HG03159 (cell line): ENCODE results near the gene EML5.
"Not testable (repeated sequence)": the region's sequence is repeated elsewhere in the genome, so short reads cannot be mapped to it uniquely, and the experiment has no call there.

Source experiments
- ATAC-seq: cut with Tn5 transposase; IDR thresholded peaks from one replicate; pipeline ENCODE4 v1.9.1; 2021; ENCODE audit warnings: mild to moderate bottlenecking, moderate library complexity; ENCODE audit not compliant: unreplicated experiment

The EML5 gene

DNA sequence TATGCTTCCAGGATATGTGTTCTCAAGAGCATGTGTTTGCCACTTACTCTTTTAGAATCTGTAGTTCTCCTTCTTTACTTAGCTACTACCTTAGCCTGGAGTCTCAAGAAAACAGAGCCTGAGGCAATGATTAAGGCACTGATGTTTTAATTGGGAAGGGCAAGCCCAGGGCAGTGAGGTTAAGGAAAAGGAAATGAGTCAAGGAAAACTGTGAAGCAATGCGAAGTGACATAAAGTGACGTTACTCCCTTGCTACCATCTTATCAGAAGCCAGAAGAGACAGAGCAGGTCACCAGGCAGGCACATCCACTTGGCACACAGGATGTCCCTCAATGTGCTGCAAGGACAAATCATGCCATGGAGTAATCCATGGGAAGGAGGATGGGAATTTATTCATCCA is 11.3 kb upstream of the EML5 start:
- ATAC-seq, result no peak

DNA sequence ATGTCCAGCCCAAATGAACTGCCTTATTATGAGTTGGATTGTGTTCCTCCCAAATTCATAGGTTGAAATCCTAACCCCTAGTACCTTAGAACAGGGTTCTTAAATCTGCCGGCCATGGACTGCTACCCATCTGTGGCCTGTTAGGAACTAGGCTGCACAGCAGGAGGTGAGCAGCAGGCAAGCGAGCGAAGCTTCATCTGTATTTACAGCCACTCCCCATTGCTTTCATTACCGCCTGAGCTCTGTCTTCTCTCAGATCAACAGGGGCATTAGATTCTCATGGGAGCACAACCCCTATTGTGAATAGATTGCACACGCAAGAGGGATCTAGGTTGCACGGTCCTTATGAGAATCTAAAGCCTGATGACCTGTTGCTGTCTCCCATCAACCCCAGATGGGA is 9.8 kb upstream of the EML5 start:
- no peak for ATAC-seq

DNA sequence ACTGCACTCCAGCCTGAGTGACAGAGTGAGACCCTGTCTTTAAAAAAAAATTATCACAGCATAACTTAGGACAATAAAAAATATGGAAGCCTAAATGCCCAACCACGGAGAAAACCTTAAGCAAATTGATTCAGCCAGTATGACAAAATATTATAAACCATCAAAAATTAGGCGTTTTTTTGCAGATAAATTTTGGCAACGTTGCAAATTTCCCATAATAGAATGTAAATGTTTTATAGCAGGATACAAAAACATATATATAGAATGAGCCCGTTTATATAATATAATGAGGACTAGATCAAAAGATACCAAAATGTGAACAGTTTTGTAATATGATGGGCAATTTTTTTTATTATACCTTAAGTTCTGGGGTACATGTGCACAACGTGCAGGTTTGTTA is 6.8 kb upstream of the EML5 start:
- ATAC-seq, result no peak

DNA sequence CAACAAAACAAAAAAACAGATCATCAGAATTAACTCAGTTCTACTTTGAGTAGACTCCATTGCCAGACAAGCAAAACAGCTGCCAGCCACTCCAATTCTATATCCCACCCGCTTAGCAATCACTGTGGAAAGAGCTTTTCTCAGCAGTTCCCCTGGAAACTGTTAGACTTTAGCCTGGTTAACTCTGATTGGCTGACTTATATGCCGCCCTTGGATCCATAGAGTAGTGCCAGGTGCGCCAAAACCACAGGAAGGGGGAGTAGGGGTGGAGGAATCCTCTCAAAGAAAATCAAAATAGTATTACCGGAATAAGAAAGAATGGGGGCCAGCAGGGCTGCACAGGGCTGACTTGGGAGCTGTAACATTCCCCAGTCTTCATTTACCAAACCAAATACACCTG is 5.4 kb upstream of the EML5 start:
- ATAC-seq, result no peak

DNA sequence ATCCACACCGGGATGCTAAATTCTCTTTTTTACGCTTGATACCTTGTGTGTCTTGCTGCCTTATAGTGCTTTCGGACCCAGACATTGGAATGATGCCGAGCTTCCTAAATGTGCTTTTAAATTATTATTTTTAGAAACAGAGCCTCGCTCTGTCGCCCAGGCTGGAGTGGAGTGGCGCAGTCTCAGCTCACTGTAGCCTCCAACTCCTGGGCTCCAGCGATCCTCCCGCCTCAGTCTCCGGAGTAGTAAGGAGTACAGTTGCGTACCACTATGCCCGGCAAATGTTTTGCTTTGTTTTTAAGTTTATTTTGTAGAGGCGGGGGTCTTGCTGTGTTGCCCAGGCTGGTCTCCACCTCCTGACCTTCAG is 489 bp upstream of the EML5 start:
- ATAC-seq, result no peak

DNA sequence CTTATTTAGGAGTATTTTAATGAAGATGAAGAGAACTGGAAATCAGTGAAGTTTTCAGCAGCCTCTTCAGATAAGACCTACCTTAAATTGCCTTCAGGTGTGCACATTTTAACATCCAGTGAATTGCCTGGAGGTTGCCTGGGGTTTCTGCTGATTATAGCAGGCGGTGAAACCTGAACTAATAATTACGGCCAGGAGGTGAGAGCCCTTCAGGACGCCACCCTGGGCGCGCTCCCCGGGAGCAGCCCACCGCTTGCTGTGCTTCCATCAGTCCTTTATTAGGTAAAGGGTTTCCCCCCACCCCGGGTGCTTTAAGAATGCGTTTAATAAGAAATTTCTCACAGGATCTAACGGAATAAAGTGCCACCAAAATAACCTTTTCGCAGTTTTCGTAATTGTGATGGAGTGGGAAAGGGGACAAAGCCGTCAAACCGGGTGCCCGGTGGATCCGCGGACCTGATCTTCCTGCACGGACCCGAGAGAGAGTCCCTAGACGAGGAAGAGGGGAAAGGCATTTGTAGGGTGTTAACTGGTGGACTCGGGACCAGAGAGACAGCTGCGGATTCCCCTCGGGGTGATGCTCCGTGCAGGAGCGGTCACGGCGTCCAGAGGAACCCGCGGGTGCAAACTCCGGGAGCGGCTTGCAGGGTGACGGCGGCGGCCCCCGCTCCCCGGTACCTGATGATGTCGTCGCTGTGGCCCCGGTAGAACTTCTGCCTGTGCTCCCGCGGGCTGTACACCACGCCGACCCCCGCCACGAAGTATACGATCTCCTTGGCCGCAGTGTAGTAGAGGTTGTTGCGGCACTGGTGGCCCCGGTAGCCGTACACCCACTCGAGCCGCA is 902 bp downstream of the EML5 start:
- ATAC-seq, result no peak

DNA sequence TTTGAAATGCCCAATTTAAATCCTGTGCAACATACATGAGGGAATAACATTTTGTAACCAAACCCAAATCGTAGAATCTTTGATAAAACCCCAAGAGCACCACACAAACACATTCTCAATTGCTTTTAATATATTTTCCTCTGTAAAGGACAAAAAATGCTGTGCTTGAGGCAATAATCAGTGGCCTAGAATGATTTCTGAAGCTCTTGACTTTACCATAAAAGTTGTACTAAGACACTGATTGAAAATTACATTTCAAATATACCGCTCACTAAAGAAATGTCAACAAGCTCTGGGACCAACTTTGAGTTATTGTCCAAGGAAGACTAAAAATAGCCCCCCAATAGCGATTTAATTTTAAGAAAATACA is 1.5 kb downstream of the EML5 start:
- ATAC-seq, result no peak

DNA sequence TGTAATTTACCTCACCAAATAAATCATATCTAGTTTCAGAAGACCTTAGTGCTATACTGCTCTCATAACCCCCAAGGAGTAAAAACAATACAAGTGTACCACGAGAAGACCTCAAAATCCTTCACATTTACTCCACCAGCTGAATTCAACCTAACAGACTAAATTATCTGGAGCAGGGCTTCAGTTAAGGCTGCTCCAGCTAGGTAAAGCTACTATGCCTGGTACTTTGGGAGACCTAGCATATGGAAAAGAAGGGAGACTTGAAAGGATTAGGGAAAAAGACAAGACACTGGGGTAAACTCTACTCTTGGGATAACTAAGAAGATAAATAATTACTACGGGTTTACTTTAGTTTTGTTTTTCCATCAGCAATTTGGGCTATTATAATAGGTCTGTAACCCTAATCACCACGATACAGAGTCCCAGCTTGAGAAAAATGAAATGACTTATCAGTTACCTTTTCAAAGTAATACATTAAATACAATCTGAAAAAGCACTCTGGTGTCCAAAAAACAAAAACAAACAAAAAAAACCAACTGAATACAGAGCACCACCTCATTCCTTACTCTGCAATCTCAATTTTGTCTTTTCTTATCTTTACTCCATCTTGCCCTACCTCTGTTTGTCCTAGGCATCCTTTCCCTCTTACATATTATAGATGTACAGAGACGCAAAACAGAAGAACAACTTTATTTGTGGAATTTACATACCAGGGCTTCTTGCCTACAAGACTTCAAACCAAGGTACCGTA is 2.1 kb downstream of the EML5 start:
- no peak for ATAC-seq

DNA sequence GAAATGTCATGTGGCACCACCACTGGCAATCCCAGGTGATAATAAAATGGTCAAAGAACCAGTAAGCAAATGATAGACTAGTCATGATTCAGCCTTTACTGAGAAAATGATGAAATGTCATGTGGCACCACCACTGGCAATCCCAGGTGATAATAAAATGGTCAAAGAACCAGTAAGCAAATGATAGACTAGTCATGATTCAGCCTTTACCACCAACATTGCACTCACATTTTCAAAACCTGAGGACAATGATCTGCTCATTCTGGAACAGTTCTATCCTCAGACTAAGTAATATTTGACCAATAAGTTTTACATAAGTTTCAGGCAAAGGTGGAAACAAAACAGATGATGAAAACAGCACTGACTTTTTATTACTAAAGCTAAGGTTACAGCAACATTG is 3.2 kb downstream of the EML5 start:
- ATAC-seq, result not testable (repeated sequence)

DNA sequence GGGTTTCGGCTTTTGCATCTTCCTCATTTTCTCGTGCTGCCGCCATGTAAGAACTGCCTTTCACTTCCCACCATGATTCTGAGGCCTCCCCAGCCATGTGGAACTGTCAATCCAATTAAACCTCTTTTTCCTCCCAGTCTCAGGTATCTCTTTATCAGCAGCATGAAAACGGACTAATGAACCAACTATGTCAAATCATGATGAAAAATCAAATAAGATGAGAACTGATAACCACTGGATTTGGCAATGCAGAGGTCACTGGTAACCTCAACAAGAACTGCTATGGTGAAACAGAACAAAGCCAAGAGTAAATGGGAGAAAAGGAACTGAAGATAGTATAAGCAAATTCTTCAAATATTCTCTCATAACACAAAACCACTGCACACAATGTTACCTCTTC is 6.0 kb downstream of the EML5 start:
- ATAC-seq, result no peak

DNA sequence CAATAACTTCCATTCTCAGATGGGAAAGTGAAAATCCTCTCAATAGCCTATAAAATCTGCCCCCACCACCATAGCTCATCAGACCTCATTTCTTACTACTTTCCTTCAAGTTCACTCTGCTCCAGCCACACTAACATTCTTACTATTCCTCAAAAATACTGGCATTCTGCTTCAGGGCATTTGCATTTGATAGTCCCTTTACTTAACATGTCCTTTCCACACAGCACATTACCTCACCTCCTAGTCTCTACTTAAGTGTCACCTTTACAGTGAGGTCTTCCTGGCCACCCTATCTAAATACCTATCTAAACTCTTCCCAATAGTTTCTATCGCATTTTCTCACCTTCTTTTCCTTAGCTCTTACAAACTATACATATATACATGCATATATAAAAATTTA is 6.8 kb downstream of the EML5 start:
- ATAC-seq, result no peak

DNA sequence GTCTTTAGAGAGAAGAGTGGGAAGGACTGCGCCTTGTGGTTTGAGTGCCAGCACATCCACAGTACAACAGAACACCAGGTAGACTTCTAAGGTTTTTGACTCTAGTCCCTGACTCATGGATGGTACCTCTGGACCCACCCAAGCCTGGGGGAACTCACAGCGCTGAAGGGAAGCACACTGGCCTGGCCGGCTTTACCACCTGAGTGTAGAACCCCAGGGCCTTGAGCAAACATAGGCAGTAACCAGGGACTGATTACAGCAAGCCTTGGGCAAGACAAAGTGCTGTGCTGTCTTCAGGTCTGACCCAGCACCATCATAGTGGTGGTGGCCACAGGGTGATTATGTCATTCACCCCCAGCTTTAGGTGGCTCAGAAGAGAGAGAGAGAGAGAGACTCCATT is 17.2 kb downstream of the EML5 start:
- ATAC-seq, result no peak

DNA sequence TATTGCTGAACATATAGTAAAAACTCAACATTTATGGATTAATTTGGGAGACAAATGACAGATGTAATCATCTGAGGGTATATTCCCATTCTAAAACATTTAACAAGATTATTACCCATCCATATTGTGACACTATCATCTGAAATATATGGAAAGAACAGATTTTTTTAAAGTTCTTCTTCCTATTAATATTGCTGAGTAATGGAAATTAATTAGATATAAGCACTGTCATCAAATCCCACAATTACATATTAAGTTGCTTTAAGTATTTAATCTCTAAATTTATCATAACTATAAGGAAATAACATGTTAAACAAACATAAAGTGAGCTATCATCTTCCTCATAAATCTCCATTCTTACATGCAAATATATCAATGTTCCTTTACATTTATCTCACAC is 22.0 kb downstream of the EML5 start:
- no peak for ATAC-seq

DNA sequence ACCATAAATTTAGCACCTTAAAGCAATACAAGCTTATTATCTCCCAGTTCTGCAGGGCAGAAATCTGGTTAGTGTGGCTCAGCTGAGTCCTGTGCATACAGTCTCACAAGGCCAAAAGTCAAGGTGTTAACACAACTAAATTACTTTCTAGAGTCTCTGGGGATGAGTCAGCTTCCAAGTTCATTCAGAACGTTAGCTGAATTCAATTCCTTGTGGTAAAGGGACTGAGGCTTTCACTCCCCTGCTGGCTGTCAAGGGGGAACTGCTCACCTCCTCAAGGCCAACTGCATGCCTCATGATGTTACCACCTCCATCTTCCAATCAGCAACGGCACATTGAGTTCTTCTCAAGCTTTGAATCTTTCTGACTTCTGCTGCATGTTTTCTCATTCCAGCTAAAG is 27.6 kb downstream of the EML5 start:
- ATAC-seq, result no peak

DNA sequence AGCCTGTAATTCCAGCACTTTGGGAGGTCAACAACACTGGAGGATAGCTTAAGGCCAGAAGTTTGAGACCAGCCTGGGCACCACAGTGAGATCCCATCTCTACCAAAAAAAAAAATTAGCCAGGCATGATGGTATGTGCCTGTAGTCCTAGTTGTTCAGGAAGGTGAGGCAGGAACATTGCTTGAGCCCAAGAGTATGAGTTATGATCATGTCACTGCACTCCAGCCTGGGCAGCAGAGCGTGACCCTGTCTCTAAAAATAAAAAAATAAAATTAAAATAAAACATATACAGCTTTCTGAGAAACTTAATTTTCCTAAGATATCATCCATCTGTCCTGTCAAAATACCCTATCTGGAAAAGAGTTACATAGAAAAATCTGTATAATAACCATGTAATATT is 38.9 kb downstream of the EML5 start:
- ATAC-seq, result no peak

DNA sequence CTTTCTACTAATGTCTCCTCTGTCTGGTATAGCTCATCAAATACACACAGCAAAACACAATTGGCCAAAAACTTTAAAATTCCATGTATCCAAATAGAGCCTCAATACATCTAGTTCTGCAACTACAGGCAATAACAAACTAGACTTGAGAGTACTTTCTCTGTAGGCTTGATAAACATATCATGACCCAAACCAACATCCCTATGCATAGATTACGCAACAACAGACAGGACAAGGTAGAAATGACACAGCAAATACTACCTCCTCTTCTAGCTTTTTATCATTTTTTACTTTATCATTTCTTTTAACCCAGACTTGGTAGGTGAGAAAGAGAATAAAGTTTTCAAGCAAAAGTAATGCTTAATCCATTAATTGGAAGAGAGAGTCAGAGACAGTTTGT is 41.8 kb downstream of the EML5 start:
- ATAC-seq, result no peak

DNA sequence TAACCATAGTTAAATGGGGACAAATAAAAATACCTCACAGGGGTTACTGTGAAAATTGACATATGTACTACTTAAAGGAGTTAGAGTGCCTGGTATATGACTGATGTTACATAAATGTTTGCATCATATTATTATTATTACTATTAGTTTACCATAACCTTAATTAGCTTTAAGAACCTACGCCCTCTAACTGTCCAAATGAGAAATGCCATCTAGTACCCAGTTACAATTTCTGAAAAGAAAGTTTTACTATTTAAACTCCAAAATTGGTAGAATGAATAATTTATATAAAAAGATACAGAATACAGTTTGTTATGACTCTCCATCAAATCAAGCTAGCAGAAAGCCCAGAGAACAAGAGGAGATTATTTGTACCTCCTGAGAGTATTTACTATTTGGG is 42.3 kb downstream of the EML5 start:
- ATAC-seq, result no peak

DNA sequence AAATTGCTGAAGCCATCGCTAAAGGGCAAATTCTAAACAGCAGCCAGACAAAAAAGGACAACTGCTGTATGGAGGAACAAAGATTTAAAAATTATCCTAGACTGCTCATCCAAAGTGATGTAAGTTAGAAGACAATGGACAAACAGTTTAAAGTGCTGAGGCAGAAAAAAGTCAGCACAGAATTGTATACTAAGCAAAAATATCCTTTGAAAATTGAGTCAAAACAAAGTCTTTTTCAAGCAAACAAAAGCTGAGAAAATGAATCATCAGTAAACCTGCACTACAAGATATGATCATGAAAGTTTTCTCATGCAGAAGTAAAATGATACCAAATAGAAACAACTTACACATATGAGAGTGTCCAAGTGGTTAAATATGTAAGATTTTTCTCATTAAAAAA is 43.6 kb downstream of the EML5 start:
- no peak for ATAC-seq

DNA sequence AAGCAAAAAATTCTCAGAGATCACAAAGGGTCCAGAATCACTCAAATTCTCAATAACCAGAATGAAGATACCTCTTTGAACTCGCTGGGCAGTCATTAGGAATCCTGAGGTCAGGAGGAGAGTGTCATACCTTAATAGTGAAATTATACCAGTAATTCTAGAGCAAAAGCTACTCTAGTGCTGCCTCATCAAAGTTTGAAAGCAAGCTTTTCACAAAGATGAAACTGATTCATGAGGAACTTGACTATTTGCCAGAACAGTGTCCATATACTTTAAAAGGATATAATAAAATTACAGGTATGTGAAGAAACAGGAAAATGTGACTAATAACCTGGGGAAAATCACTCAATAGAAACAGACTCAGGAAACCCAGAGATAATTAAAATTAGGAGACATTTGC is 44.5 kb downstream of the EML5 start:
- ATAC-seq, result no peak

DNA sequence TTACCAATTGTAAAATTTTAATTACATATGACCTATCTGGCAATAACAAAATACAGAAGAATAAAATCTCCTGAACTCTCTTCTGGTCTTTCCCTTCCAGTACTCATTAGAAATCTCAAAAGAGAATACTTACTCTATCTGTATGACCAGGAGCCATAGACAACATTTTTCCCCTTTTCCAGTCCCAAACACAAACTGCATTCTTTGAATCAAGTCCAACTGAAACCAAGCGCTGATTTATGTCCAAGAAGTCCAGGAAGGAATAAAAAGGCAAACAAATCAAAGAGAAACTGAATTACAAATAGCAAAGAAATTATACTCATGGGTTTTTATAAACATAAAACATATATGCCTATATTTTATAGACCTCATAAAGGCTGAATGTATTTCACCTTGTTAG is 46.7 kb downstream of the EML5 start:
- no peak for ATAC-seq

DNA sequence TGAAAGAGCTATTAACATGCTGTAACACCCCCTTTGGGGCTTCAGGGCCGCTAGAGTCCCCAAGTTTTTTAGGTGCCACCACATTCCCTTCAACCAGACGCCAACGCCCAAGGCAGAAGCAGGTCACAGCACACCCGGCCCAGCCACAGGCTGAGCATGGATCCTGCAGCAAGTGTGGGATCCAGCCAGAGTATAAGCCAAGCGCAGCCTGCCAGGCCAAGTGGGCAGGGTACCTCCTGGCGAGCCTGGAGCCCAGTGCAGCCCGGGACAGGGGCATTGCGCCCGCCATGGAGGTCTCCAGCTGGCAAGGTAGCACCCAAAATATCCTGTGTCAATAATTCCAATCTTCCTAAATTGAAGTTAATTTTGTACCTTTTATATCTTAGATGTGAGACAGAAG is 55.5 kb downstream of the EML5 start:
- no peak for ATAC-seq

DNA sequence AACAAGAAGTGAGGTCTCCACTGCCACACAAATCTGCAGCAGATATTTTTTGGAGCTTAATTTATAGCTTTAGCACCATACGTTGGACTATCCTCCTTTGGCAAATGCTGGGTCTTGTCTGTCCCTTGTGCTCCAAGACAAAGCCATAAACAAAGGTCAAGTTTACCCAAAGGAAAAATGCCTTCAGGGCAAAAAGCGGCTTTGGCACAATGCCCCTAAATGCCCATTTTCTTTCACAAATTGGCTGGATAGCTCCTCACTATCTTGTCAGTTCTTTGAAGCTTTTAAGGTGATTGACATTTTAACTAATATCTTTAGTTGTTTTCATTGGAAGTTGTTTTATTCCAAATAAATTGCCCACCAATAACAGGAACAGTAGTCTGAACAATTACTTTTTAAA is 59.6 kb downstream of the EML5 start:
- ATAC-seq, result no peak

DNA sequence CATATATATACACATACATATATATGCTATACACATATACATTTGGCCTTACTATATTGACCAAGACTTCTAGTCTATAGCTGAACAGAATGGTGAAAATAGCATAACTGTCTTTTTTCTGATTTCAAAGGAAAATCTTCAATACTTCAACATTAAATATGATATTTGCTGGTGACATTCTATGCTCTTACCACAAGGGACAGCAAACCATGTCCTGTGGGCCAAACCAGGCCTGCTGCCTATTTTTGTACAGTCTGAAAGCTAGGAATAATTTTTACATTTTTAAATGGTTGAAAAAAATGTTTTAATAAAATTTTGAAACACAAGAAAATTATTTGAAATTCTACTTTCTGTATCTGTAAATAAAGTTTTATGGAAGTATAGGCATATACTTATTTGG is 63.6 kb downstream of the EML5 start:
- ATAC-seq, result peak; percentile 56
